Heart left ventricle (tissue), 16 donors: ENCODE measurements around the gene MLLT10. TPM values are rescaled to one million over a fixed set of nuclear protein-coding genes. Genes with fewer than 3 reads are reported as not detected.

Source experiments
- ATAC-seq, 4 donors: fragments of 200-7000 bp; cut with Tn5 transposase; one replicate each; pipeline ENCODE4 v1.9.1; 2020 to 2022; ENCODE audit warnings: moderate library complexity in 4 of 4, mild to moderate bottlenecking in 3 of 4, moderate number of reproducible peaks in 1 of 4
- DNase-seq, 5 donors: peaks; one replicate each; pipeline ENCODE4 v3.0.0-alpha.2; 2020
- H3K27ac ChIP-seq, 12 donors: fragments of 200-600 bp; sonication (generic) in 4 of 12; one replicate each; pipeline versions ENCODE4 v1.5.0 to v1.8.0; 2016 to 2022; ENCODE audit warnings: mild to moderate bottlenecking in 2 of 12
- H3K27me3 ChIP-seq, 9 donors: fragments of 200-600 bp; sonication (generic) in 2 of 9; one replicate each; pipeline versions ENCODE4 v1.5.1 to v1.8.0; 2016 to 2022; ENCODE audit warnings: mild to moderate bottlenecking in 3 of 9
- H3K36me3 ChIP-seq, 9 donors: fragments of 200-600 bp; sonication (generic) in 2 of 9; one replicate each; pipeline versions ENCODE4 v1.5.0 to v1.8.0; 2018 to 2022; ENCODE audit warnings: mild to moderate bottlenecking in 2 of 9
- H3K4me1 ChIP-seq, 12 donors: fragments of 200-600 bp; sonication (generic) in 4 of 12; one replicate each; pipeline versions ENCODE4 v1.5.0 to v1.8.0; 2016 to 2022; ENCODE audit warnings: mild to moderate bottlenecking in 3 of 12
- H3K4me3 ChIP-seq, 12 donors: fragments of 200-600 bp; sonication (generic) in 4 of 12; one replicate each; pipeline versions ENCODE4 v1.5.0 to v1.8.0; 2017 to 2022; ENCODE audit warnings: mild to moderate bottlenecking in 9 of 12, moderate library complexity in 4 of 12
- H3K9me3 ChIP-seq, 12 donors: fragments of 200-600 bp; sonication (generic) in 4 of 12; one replicate each; pipeline versions ENCODE4 v1.5.0 to v1.8.0; 2016 to 2022; ENCODE audit warnings: mild to moderate bottlenecking in 1 of 12
- CTCF ChIP-seq, 12 donors: fragments of 200-600 bp; sonication (generic) in 4 of 12; IDR thresholded peaks; one replicate each; pipeline versions ENCODE4 v1.5.0 to v1.8.0; 2018 to 2022; ENCODE audit warnings: antibody characterized with exemption in 12 of 12, mild to moderate bottlenecking in 5 of 12
- POLR2A ChIP-seq, 2 donors: fragments of 450-650 bp; IDR thresholded peaks; one replicate each; pipeline ENCODE4 v1.6.1; 2017; ENCODE audit warnings: antibody characterized with exemption in 2 of 2, mild to moderate bottlenecking in 2 of 2, moderate library complexity in 2 of 2
- WGBS, 4 donors: extraction: QIAGEN DNeasy Blood & Tissue Kit in 2 of 4; methylation state at CpG; one replicate each; pipeline versions ENCODE4 v1.1.5 to v1.1.7; 2013 to 2018; 5-methylcytosine and 5-hydroxymethylcytosine counted together
- intact Hi-C, 10 donors: fragments of 100-400 bp; cut with DNase I; formaldehyde crosslinking; loops; one replicate each; pipeline versions ENCODE4 v1.11.1 to v1.14.2; 2022
- polyA plus RNA-seq, 2 donors: library from polyadenylated mRNA; stranded (reverse); fragments of 200-250 nt; gene quantifications; one replicate each; pipeline ENCODE4 v1.2.3, GENCODE V29; 2013
- total RNA-seq, 9 donors: library from RNA; depleted of rRNA in 2 of 9; stranded (reverse); fragments of >200 nt in 2 of 9; fragmentation: NEBNext Ultra II Directional in 3 of 9; extraction: Animal tissue kit (Norgen Biotek cat#: 25700) in 3 of 9; gene quantifications; one replicate each; pipeline versions ENCODE4 v1.1.0 to v1.2.4, GENCODE V29; 2016 to 2023
- donor health status: ischemic (EF 13 %, LVEDD 7.1; RV severe dilation, severe dysfunction).
- donor health status: healthy with polysubstance abuse.
- donor health status: DM: no; HTN: yes; CAD: no.
- donor health status: DM: no; HTN: no; CAD: no.
- donor health status: ischemic (EF 25% LVEDD 6.9; RV normal size, moderate dysfunction).
- donor health status: ischemic (EF 25% LVEDD 5.7; RV mildly dilated, moderate dysfunction).
- donor health status: healthy.
- donor health status: DM: yes; HTN: yes; CAD: no.
- donor health status: ischemic (EF 35%, LVEDD 5.7; RV mildly dilated, moderate dysfunction).
- donor health status: nonischemic (EF 11% LVEDD 7.7; RV severe dilation, severe dysfunction).
- donor health status: DM: yes; HTN: yes; CAD: no.
- donor health status: PGD.
- donor health status: ischemic (EF 29% LVEDD 5.4; RV normal size, mild dysfunction).
- donor health status: nonischemic (EF 23%, LVEDD 6.1; RV moderate dilation, normal function).

MLLT10 gene
- total and polyA plus RNA-seq, 11 donors, result 16.0 to 30.7 (median 25.2) TPM

- TF ChIP-seq POLR2A (IDR thresholded peaks at IDR 0.05) (no peak), CTCF (IDR thresholded peaks at IDR 0.05) (peak; percentile 54 to 75 (median 68))
- Histone ChIP-seq H3K27me3 (no peaks in the 10 kb centered on the region), H3K9me3 (no peaks in the 10 kb centered on the region), H3K36me3 (peaks cover 0 to 19% (median 10%) of the 10 kb centered on the region in 9 donors), H3K4me1 (peaks cover 0 to 19% (median 5%) of the 10 kb centered on the region in 12 donors), H3K27ac (no peak overlapping the region), H3K4me3 (no peak overlapping the region)
- DNase-seq (no peak), ATAC-seq (peak in 1 of 4 donors; percentile 36)
- 80 to 85% (median 83%) methylated on average over 2 of the region's 2 CpGs for WGBS, 4 donors
- intact Hi-C loops, result loop anchor here in 1 of 10 donors (10.0 kb wide), 1 partner anchor 160 kb away; no protein-coding TSS in a partner anchor
These were observed 141.2 kb downstream of the MLLT10 start for GRCh38 chr10:21675157-21675796.

- no peak overlapping the region for H3K4me3 ChIP-seq
- ATAC-seq, result no peak
- H3K4me1 ChIP-seq, result peaks cover 0 to 19% (median 2%) of the 10 kb centered on the region in 12 donors
- peaks cover 0 to 24% (median 6%) of the 10 kb centered on the region in 9 donors for H3K36me3 ChIP-seq
- no peak for DNase-seq
- no peak overlapping the region for H3K27ac ChIP-seq
- H3K9me3 ChIP-seq, result no peaks in the 10 kb centered on the region
- intact Hi-C loops, result loop anchor here in 1 of 10 donors (10.0 kb wide), 1 partner anchor 163 kb away; no protein-coding TSS in a partner anchor
- TF ChIP-seq POLR2A (IDR thresholded peaks at IDR 0.05) (no peak), CTCF (IDR thresholded peaks at IDR 0.05) (no peak)
- WGBS, 4 donors, result 84 to 89% (median 85%) methylated on average over 3 of the region's 3 CpGs
- H3K27me3 ChIP-seq, result no peaks in the 10 kb centered on the region
These were observed 143.5 kb downstream of the MLLT10 start for GRCh38 chr10:21677551-21677950.

- Histone ChIP-seq H3K36me3 (peaks cover 0 to 23% (median 0%) of the 10 kb centered on the region in 9 donors), H3K27ac (no peak overlapping the region), H3K4me1 (peaks cover 0 to 19% (median 2%) of the 10 kb centered on the region in 12 donors), H3K9me3 (no peaks in the 10 kb centered on the region), H3K27me3 (no peaks in the 10 kb centered on the region), H3K4me3 (no peak overlapping the region)
- DNase-seq, result no peak
- intact Hi-C loops, result no loop called here
- TF ChIP-seq CTCF (IDR thresholded peaks at IDR 0.05) (no peak), POLR2A (IDR thresholded peaks at IDR 0.05) (no peak)
- ATAC-seq, result no peak
- 79 to 87% (median 82%) methylated on average over 3 of the region's 3 CpGs for WGBS, 4 donors
These were observed 147.1 kb downstream of the MLLT10 start for GRCh38 chr10:21681156-21681555.

- intact Hi-C loops, result no loop called here
- Histone ChIP-seq H3K9me3 (no peaks in the 10 kb centered on the region), H3K27ac (no peak overlapping the region), H3K36me3 (peaks cover 0 to 28% (median 4%) of the 10 kb centered on the region in 9 donors), H3K4me1 (peaks cover 0 to 4% (median 0%) of the 10 kb centered on the region in 12 donors), H3K27me3 (no peaks in the 10 kb centered on the region), H3K4me3 (no peak overlapping the region)
- ATAC-seq (no peak), DNase-seq (no peak)
- TF ChIP-seq CTCF (IDR thresholded peaks at IDR 0.05) (no peak), POLR2A (IDR thresholded peaks at IDR 0.05) (no peak)
- WGBS, 4 donors, result 96 to 99% (median 97%) methylated on average over 3 of the region's 3 CpGs
These were observed 153.4 kb downstream of the MLLT10 start for GRCh38 chr10:21687266-21688008.
